ENCODE results near the gene RASGRP3.

RASGRP3 gene

GRCh38 chr2:33492399-33493134, 16.1 kb downstream of the RASGRP3 start:
- DNase-seq (ENCODE audit: low spot score), result no peak

GRCh38 chr2:33494155-33494779, 17.8 kb downstream of the RASGRP3 start:
- DNase-seq (ENCODE audit: low spot score), result no peak

GRCh38 chr2:33494877-33495641, 18.6 kb downstream of the RASGRP3 start:
- no peak for DNase-seq (ENCODE audit: low spot score)

GRCh38 chr2:33495683-33496082, 19.2 kb downstream of the RASGRP3 start:
- DNase-seq (ENCODE audit: low spot score), result no peak

GRCh38 chr2:33496150-33496549, 19.7 kb downstream of the RASGRP3 start:
- DNase-seq (ENCODE audit: low spot score), result no peak

- DNase-seq (ENCODE audit: low spot score), result no peak
Observed at GRCh38 chr2:33496726-33497125, 20.3 kb downstream of the RASGRP3 start.

- DNase-seq (ENCODE audit: low spot score), result no peak
Observed at GRCh38 chr2:33497221-33497650, 20.8 kb downstream of the RASGRP3 start.

- DNase-seq (ENCODE audit: low spot score), result no peak
Observed at GRCh38 chr2:33498291-33498956, 22.0 kb downstream of the RASGRP3 start.

- DNase-seq (ENCODE audit: low spot score), result no peak
Observed at GRCh38 chr2:33500177-33500576, 23.7 kb downstream of the RASGRP3 start.

- DNase-seq (ENCODE audit: low spot score), result no peak
Observed at GRCh38 chr2:33502025-33502424, 25.6 kb downstream of the RASGRP3 start.

GRCh38 chr2:33503002-33503401, 26.6 kb downstream of the RASGRP3 start:
- DNase-seq (ENCODE audit: low spot score), result no peak

GRCh38 chr2:33505966-33506365, 29.5 kb downstream of the RASGRP3 start:
- DNase-seq (ENCODE audit: low spot score), result no peak

- DNase-seq (ENCODE audit: low spot score), result no peak
Observed at GRCh38 chr2:33509908-33510585, 33.6 kb downstream of the RASGRP3 start.

- no peak for DNase-seq (ENCODE audit: low spot score)
Observed at GRCh38 chr2:33510586-33510968, 34.1 kb downstream of the RASGRP3 start.

GRCh38 chr2:33511141-33511540, 34.7 kb downstream of the RASGRP3 start:
- no peak for DNase-seq (ENCODE audit: low spot score)

- no peak for DNase-seq (ENCODE audit: low spot score)
Observed at GRCh38 chr2:33512112-33512511, 35.7 kb downstream of the RASGRP3 start.

- DNase-seq (ENCODE audit: low spot score), result no peak
Observed at GRCh38 chr2:33513480-33513879, 37.0 kb downstream of the RASGRP3 start.

- DNase-seq (ENCODE audit: low spot score), result no peak
Observed at GRCh38 chr2:33516456-33516995, 40.1 kb downstream of the RASGRP3 start.

- DNase-seq (ENCODE audit: low spot score), result no peak
Observed at GRCh38 chr2:33518200-33518599, 41.8 kb downstream of the RASGRP3 start.

GRCh38 chr2:33518929-33519328, 42.5 kb downstream of the RASGRP3 start:
- peak; percentile 53 for DNase-seq (ENCODE audit: low spot score)

GRCh38 chr2:33521791-33522281, 45.4 kb downstream of the RASGRP3 start:
- no peak for DNase-seq (ENCODE audit: low spot score)
